GM12875 (cell line): Measurements from ENCODE around the gene LAIR2.

ENCODE experiments used
- H3K4me3 ChIP-seq: one replicate; pipeline ENCODE4 v1.5.1; 2011; ENCODE audit warnings: low read depth, low read length, control low read depth
- CTCF ChIP-seq: IDR thresholded peaks from 2 replicates; pipeline ENCODE4 v1.5.1; 2011; ENCODE audit warnings: low read depth, mild to moderate bottlenecking, control low read depth, inconsistent platforms, low read length, moderate library complexity, borderline replicate concordance; ENCODE audit not compliant: insufficient read depth

LAIR2 gene, protein sequence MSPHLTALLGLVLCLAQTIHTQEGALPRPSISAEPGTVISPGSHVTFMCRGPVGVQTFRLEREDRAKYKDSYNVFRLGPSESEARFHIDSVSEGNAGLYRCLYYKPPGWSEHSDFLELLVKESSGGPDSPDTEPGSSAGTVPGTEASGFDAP

GRCh38 chr19:54502518-54503048 is at the start of gene LAIR2:
Gene LAIR2 (plus strand): TSS chr19:54502831. CDS start chr19:54502919, 88 bp downstream.
- TF ChIP-seq CTCF: no peak
- H3K4me3 ChIP-seq: no peak within 1 kb of the TSS

GRCh38 chr19:54453921-54454780 is 48.5 kb upstream of the LAIR2 start:
- no peak for TF ChIP-seq CTCF
- no peak overlapping the region for H3K4me3 ChIP-seq

GRCh38 chr19:54454781-54455675 is 47.6 kb upstream of the LAIR2 start:
- TF ChIP-seq CTCF: no peak

GRCh38 chr19:54455786-54456422 is 46.7 kb upstream of the LAIR2 start:
- TF ChIP-seq CTCF: no peak

More at GRCh38 chr19:54454781-54455675, 47.6 kb upstream of the LAIR2 start:
- no peak overlapping the region for H3K4me3 ChIP-seq

GRCh38 chr19:54456423-54457373 is 45.9 kb upstream of the LAIR2 start:
- H3K4me3 ChIP-seq: no peak overlapping the region
- no peak for TF ChIP-seq CTCF

More at GRCh38 chr19:54455786-54456422, 46.7 kb upstream of the LAIR2 start:
- no peak overlapping the region for H3K4me3 ChIP-seq
